Stimulated activated CD8-positive, alpha-beta memory T cell treated with anti-CD3 and anti-CD28 coated beads, Interleukin-15, amount 100 ng/mL, for 24 hours (primary cell): Measurements from ENCODE around the gene PDZD7.
A peak's percentile ranks its signal among the peaks of the same experiment; 100 is the strongest.

ENCODE experiments used
- DNase-seq: peaks from one replicate; pipeline ENCODE4 v3.0.0-alpha.2; 2020; ENCODE audit warnings: low read depth

Gene PDZD7

GRCh38 chr10:101031128-101031795 is at the start of gene PDZD7, which contains the start of gene SFXN3:
TSS of gene PDZD7 (minus strand) at chr10:101031129. CDS start at chr10:101030219, 910 bp downstream.
TSS of gene SFXN3 (plus strand) at chr10:101031234. CDS start at chr10:101034695, 3,461 bp downstream.
- peak; percentile 87 for DNase-seq

- DNase-seq = no peak
Measured at GRCh38 chr10:101079874-101080273, 48.9 kb upstream of the PDZD7 start.

- DNase-seq = no peak
Measured at GRCh38 chr10:101076630-101077029, 45.7 kb upstream of the PDZD7 start.

DNA sequence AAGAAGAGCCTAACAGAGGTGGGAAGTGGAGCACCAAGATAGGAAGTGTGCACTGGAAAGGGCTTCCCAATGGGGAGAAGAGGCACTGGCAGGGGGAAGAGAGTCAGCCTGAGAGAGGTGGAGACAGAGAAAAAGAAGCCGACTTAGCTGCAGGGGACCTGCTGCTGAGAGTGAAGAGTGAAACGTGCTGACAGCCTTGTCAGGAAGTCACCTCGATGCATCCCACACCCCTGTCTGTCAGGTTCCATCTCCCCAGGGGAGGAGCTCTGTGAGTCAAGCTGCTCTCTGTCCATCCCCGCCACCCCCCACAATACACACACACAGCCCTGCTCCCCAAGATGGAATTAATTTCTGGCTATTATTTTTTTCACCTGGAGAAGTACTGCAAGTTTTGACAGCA is 44.8 kb upstream of the PDZD7 start:
- DNase-seq = no peak

DNA sequence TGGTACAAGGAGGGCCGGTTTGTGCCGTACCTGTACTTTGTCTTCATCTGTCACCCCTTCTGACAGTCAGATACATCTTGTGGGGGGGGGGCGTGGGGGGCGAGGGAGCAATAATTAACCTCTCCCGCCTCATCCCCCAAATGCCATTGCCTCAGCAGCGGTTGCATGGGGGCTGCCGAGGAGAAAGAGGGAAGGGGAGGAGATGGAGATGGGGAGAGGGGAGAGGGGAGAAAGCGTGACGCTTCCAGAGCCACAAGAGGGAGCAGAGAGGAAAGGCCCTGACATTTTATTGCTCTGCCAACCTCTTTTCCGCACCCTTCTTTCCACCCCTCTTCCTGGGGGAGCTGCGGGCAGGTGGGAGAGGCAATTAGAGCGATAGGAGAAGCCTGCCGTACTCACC is 42.7 kb upstream of the PDZD7 start:
- no peak for DNase-seq

DNA sequence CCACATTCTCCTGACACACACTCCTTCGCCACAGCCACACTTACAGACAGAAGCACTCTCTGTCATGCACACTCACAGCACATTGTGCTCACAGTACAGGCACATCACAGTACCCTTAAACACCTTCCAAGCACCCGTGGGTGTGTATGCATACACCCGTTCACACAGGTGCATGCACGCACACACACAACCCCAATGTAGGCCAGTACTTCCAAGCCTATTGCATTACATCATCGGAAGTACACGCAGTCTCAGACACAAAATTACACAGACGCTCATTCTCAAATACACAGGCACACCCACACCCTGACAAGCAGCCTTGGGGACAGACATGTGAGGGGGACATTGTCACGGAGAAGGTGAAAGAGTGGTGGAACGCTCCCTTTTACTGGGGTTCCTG is 42.0 kb upstream of the PDZD7 start:
- no peak for DNase-seq

- DNase-seq = no peak
Measured at GRCh38 chr10:101071885-101072433, 41.0 kb upstream of the PDZD7 start.

DNA sequence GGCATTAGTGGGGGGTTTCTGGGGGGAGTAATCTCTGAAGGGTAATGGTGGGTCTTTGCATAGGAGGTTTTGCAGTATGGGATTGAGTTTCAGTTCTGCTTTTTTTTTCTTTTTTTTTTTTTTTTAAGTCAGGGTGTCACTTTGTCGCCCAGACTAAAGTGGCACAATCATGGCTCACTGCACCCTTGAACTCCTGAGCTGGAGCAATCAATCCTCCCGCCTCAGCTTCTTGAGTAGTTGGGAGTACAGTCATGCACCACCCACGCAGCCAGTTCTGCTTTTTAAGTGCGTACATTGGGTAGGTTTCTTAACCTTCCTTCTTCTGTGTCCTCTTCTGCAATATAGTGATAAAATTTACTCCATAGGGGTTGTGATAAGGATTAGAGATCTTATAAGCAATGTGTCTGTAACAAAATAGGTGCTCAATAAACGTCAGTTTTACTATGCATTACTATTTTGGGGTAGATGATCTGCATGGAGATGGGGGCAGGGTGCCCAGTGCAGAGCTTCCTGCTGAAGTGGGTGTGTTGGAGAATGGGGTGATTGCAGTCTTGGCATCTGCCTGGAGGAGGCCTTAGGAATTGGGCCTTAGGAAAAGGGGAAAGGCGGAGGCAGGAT is 40.4 kb upstream of the PDZD7 start:
- no peak for DNase-seq

- DNase-seq = no peak
Measured at GRCh38 chr10:101070098-101070497, 39.2 kb upstream of the PDZD7 start.

DNA sequence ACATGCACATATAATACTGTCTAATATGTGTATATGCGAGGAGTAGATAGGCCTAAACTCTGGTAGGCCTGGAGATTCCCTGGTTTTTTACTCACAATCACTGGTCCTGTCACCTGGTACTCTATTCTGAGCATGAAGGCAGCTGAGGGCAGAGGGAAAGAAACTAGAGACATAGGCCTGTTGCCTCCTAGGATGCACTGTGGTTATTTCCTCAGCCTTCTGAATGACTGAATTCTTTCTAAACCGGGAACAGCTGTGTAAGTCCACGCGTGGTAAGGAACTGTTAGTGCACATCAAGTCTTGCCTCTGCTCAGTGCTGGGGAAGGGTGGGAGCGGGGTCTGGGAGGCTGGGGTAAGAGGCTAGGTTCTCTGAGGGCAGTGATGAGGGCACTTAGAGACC is 38.5 kb upstream of the PDZD7 start:
- no peak for DNase-seq

DNA sequence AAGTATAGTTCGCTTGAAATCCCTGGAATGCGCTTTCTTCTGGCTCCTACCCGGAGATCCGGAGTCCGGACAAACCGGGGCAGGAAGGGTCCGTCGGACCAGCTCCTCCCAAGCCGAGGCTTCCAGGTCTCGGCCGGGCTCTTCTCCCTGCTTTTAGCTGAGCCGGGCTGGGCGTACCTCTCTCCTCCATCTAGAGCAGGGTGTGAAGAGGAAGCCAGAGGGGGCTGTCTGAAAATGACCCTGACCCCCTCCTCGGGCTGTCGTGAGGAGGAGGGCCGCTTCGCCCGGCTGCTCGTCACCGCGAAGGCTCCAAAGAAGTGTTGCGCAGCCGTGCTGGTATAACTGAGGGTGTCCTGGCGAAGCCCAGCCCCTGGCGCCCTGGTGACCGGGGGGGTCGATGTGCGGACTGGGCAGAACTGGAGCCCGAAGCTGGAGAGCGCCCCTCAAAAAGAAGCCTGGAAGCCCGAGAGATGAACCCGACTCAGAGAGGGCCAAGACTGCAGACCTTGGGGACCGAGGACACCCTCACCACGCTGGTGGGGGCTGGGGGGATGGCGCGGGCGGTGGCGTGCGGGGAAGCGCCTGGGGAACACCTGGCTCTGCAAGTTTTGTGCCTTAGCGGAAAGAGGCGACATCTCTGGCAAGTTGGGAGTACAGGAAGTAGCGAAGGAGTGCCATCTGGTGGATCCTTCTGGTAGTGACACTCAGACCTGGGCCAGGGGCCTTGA is 36.6 kb upstream of the PDZD7 start:
- peak; percentile 40 for DNase-seq

GRCh38 chr10:101066896-101067355 is 36.0 kb upstream of the PDZD7 start:
- no peak for DNase-seq

DNA sequence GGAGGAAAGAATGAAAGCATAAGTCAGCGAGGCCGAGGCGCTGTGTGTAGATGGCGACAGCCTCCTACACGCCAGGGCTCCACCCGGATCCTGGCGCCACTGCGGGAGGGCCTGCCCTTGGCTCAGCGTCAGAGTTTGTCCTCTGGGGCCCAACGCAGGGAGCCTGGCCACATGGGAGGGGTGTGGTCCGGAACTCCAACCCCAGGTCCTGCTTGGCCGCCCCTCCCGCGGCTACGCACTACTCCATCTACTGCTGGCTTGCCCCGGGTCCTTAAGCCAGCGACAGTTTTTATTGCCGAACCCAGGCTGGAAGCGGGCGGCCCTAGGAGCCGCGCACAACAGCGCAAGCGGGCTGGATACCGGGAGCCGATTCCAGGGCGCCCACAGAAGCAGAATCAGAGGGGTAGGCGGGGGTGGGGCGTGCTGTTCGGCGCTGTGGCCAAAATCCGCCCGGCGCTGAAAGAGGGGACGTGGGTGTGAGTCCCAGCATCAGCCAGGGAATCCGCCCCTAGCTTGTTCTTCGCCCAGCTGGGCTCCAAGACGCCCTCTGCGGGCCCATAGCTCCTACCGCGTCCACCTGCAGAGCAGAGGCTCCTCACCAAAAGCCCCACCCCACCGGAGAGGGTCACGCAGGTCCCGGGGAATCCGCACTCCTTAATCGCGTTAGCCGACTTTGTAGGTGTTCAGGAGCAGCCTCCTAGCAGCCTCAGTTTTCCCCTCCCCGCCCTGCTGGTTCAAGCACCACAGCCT is 35.4 kb upstream of the PDZD7 start:
- no peak for DNase-seq

DNA sequence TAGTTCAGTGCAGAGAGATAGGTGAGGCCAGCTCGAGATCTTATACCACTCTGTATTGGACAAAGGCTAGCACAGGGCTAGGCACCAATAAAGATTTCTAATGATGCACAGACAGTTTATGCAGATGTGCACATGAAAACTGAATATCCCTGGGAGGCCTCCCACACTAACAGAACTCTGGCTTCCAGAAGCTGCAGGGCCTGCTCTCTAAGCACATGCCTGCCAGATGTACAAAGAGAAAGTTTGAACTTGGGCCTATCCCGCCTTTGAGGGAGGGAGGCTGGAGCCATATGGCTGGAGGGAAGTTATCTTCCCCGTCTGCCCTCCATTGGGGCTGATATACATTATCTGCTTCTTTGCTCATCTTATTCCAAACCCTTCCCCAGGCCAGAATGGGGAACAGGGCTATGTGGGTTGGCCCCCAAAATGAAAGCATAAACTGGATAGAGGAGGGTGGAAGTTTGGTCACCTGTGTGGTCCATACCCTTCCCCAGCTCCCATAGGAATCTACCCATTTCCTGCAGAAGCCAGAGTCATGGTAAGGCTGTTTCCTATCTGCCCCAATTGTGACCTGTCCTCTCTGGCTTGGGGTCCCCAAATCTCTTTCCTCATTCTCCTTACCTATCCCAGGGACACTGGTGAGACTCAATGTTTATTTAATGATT is 34.7 kb upstream of the PDZD7 start:
- no peak for DNase-seq

DNA sequence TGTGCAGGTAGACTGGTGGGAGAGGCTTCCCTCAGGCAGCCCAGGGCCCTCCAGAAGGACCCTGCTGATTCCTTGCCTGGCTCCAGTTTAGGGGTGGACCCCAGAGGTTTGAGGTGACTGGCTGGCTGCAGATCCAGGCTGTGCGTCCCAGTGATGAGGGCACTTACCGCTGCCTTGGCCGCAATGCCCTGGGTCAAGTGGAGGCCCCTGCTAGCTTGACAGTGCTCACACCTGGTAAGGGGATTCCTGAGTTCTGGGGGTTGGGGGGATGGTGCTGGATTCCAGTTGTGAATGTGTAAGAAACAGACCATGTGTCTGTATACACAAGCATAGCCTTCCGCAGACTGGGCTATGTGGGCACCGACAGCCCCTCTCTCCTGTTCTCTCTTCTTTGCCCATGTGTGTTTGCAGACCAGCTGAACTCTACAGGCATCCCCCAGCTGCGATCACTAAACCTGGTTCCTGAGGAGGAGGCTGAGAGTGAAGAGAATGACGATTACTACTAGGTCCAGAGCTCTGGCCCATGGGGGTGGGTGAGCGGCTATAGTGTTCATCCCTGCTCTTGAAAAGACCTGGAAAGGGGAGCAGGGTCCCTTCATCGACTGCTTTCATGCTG is 33.6 kb upstream of the PDZD7 start:
- no peak for DNase-seq

GRCh38 chr10:101063548-101064414 is 32.9 kb upstream of the PDZD7 start:
- no peak for DNase-seq

DNA sequence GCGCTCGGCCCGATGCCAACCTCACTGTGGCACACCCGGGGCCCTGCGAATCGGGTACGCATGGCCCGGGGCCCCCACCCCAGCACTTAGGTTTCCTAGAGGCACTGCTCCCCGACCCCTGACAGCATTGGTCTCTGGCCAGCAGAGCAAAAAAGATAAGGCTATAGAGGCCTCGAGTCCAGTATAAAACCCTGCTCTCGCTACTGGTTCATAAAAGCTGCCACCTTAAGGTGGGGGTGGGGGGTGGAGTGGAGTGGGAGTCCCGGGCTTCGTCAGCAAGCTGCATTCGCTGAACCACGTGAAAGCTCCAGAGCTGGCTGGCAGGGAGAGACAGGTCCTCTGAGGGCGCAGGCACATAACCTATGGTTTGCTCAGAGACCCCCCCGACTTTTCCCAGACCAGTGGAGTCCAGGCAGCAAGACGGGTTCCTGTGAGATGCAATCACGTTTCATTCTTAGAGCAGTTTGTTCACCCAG is 32.2 kb upstream of the PDZD7 start:
- no peak for DNase-seq

GRCh38 chr10:101062232-101063049 is 31.5 kb upstream of the PDZD7 start:
- no peak for DNase-seq

- DNase-seq = no peak
Measured at GRCh38 chr10:101061624-101062231, 30.8 kb upstream of the PDZD7 start, which contains the start of gene KAZALD1. TSS of gene KAZALD1 (plus strand) at chr10:101061989. CDS start at chr10:101062593, 604 bp downstream.
